ENCODE data around the gene CCBE1. TPM values are rescaled to one million over a fixed set of nuclear protein-coding genes. Genes with fewer than 3 reads are reported as not detected.

CCBE1 gene
- total RNA-seq, 4 donors from 2014 or later = 0.18 to 2.8 (median 1.6) TPM

DNA sequence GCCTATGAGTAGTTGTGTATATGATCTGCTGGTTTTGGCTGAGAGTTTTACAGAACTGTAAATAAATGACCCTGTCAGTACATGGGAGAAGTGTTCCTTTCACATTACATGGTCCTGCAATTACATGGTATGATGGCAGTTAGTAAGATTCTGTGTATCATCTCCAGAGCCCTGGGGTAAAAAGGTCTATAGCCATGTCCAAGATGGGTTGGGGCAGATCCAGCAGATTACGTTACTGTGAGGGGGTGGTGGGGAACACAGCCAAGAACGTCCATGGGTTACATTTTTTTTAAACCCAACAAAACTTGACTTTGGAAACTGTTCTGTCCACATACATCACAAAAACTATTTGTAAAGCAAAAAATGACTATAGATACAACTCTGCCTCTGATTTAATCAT is 274.0 kb downstream of the CCBE1 start:
- H3K27me3 ChIP-seq = no peaks in the 10 kb centered on the region
- H3K27ac ChIP-seq = no peak overlapping the region
- DNase-seq = no peak
- no peak overlapping the region for H3K4me3 ChIP-seq
- TF ChIP-seq CTCF (IDR thresholded peaks at IDR 0.05) = no peak
- TF ChIP-seq POLR2A (IDR thresholded peaks at IDR 0.05) = no peak
- no peaks in the 10 kb centered on the region for H3K4me1 ChIP-seq
- no peaks in the 10 kb centered on the region for H3K9me3 ChIP-seq
- no peaks in the 10 kb centered on the region for H3K36me3 ChIP-seq

DNA sequence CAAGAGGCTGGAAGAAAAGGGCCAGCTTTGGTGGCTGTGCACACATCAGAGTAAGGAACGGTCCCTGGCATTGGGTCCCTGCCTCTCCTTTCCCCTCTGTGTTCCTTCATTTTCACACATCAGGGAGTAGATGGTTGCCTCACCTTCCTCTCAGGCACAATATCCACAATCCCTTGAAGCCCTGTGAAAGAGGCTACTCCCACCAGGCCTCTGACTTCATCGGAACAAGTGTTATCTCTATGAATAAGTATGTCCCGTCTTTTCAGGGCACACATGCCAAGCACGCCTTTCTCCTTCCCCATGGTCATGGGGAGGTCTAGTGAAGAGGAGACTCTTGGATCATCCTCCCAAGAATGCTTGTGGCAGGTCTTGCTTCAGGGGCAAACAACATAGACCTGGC is 277.0 kb downstream of the CCBE1 start:
- DNase-seq = no peak
- Histone ChIP-seq H3K4me3 (no peak overlapping the region), H3K36me3 (no peaks in the 10 kb centered on the region), H3K9me3 (no peaks in the 10 kb centered on the region), H3K27me3 (no peaks in the 10 kb centered on the region), H3K4me1 (no peaks in the 10 kb centered on the region), H3K27ac (no peak overlapping the region)
- TF ChIP-seq POLR2A (IDR thresholded peaks at IDR 0.05) (no peak), CTCF (IDR thresholded peaks at IDR 0.05) (no peak)

DNA sequence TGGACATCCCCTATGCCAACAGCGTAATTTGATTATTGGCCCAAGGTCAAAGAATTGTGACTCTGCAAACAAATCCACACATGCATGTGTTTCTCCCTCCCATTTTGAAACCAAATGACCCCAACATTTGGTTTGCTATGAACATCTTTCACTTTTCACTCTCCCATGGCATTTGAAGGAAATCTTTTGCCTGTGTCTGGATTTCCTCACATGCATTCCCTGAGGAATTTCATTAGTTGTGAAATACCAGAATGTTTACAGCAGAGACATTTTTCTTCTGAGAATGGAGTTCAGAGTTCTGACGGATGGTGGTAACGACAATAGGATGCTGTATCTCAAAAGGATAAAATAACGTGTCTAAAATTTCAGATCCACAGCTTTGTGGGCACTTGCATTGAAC is 277.8 kb downstream of the CCBE1 start:
- Histone ChIP-seq H3K4me1 (no peaks in the 10 kb centered on the region), H3K27me3 (no peaks in the 10 kb centered on the region), H3K27ac (no peak overlapping the region), H3K9me3 (no peaks in the 10 kb centered on the region), H3K4me3 (no peak overlapping the region), H3K36me3 (no peaks in the 10 kb centered on the region)
- TF ChIP-seq CTCF (IDR thresholded peaks at IDR 0.05) (no peak), POLR2A (IDR thresholded peaks at IDR 0.05) (no peak)
- DNase-seq = no peak

DNA sequence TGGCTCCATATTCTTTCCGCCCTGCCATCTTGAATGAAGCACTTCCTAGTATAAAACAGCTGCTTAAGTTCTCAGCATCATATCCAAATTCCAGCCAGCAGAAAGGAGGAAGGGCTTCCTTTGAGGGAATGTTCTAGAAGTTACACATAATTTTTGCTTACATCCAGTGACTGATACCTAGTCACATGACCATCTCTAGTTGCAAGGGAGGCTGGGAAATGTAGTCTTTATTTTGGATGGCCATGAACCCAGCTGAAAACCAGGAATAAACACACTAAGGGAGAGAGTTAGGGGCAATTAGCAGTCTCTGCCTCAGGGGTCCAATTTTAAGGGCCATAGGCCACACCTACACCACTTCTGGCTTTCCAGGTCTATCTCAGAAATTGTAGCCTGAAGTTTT is 280.4 kb downstream of the CCBE1 start:
- H3K9me3 ChIP-seq = no peaks in the 10 kb centered on the region
- H3K4me3 ChIP-seq = no peak overlapping the region
- H3K27ac ChIP-seq = no peak overlapping the region
- no peaks in the 10 kb centered on the region for H3K4me1 ChIP-seq
- no peak for DNase-seq
- no peaks in the 10 kb centered on the region for H3K27me3 ChIP-seq
- TF ChIP-seq POLR2A (IDR thresholded peaks at IDR 0.05) = no peak
- TF ChIP-seq CTCF (IDR thresholded peaks at IDR 0.05) = no peak
- no peaks in the 10 kb centered on the region for H3K36me3 ChIP-seq

DNA sequence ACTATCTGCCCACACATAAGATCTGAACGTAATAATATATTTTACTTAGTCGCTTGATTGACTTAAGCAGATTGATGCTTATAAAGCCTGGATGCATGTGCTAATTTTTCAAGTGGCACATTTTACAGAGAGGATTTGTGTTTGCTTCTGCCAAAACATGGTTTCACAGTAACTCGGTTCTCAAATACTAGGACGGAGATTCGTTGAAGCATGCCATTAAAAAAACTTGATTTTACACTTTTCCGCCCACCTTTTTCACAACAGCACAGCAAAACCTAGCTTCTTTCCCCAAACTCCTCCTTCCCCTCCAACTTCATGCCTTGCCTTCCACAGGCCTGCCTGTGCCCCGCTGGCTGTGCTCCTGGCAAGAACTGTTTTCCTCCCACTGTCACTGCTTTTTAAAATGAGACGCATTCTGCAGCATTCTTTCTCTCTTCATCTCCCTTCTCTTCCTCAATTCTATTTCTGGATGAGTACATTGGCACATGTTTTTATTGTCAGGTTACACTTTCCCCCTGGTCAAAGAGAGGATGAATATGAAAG is 283.0 kb downstream of the CCBE1 start:
- no peak for DNase-seq
- Histone ChIP-seq H3K9me3 (no peaks in the 10 kb centered on the region), H3K4me3 (no peak overlapping the region), H3K27me3 (no peaks in the 10 kb centered on the region), H3K4me1 (no peaks in the 10 kb centered on the region), H3K36me3 (no peaks in the 10 kb centered on the region), H3K27ac (no peak overlapping the region)
- no peak for TF ChIP-seq CTCF (IDR thresholded peaks at IDR 0.05)
